Mammary epithelial cell (primary cell): ENCODE data around the gene RASGEF1C.

Experiments used
- EZH2 ChIP-seq: IDR thresholded peaks from 2 replicates; pipeline ENCODE4 v1.6.1; 2012; ENCODE audit warnings: low read length, inconsistent platforms, borderline replicate concordance
- TF ChIP-seq, protein P1 (sequence below), 2 donors: IDR thresholded peaks in 1 of 2; conservative IDR thresholded peaks in 1 of 2; 2 replicates each; pipeline ENCODE4 v1.5.1; 2011 to 2012; ENCODE audit warnings: inconsistent platforms in 2 of 2, low read length in 2 of 2, mild to moderate bottlenecking in 2 of 2, control low read depth in 1 of 2, low read depth in 1 of 2; ENCODE audit not compliant: insufficient read depth in 1 of 2; ENCODE audit errors: extremely low read depth in 1 of 2

DNA sequence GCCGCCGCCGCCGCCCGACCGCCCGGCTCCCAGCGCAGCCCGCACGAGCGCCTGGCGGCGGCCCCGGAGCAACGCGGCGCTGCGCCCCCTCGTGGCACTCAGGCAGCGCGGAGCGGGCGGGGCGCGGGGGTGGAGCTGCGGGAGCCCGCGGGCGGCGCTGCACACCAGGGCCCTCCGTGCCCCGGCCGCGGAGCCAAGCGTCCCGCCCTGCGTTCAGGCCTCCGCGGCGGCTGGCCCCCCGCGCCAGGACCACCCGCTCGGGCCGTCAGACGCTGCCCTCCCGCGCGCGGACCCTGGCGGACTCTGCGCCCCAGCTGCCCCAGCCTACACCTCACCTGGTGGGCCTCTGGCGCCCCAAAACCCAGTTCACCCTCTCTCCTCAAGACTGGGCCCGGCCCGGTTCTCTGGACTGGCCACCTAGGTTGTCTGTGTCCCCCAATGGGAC lies at the start of gene RASGEF1C:
- TF ChIP-seq, protein P1, sequence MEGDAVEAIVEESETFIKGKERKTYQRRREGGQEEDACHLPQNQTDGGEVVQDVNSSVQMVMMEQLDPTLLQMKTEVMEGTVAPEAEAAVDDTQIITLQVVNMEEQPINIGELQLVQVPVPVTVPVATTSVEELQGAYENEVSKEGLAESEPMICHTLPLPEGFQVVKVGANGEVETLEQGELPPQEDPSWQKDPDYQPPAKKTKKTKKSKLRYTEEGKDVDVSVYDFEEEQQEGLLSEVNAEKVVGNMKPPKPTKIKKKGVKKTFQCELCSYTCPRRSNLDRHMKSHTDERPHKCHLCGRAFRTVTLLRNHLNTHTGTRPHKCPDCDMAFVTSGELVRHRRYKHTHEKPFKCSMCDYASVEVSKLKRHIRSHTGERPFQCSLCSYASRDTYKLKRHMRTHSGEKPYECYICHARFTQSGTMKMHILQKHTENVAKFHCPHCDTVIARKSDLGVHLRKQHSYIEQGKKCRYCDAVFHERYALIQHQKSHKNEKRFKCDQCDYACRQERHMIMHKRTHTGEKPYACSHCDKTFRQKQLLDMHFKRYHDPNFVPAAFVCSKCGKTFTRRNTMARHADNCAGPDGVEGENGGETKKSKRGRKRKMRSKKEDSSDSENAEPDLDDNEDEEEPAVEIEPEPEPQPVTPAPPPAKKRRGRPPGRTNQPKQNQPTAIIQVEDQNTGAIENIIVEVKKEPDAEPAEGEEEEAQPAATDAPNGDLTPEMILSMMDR (conservative IDR thresholded peaks at IDR 0.05 in 1 of 2, IDR thresholded peaks at IDR 0.05 in 1 of 2; ENCODE audit: extremely low read depth in 1 of 2, insufficient read depth in 1 of 2, low read depth in 1 of 2, low read length in 2 of 2): peak; percentile 25 to 40
- TF ChIP-seq EZH2: no peak
